HG03039 (cell line): ENCODE data around the gene IL6R.

ENCODE experiments used
- ATAC-seq: cut with Tn5 transposase; IDR thresholded peaks from one replicate; pipeline ENCODE4 v1.9.1; 2021; ENCODE audit warnings: mild to moderate bottlenecking, moderate library complexity; ENCODE audit not compliant: unreplicated experiment

IL6R gene

GRCh38 chr1:154446789-154447188 is 41.6 kb downstream of the IL6R start:
- no peak for ATAC-seq

- ATAC-seq: no peak
Observed at GRCh38 chr1:154448331-154448811, 43.2 kb downstream of the IL6R start.

- no peak for ATAC-seq
Observed at GRCh38 chr1:154453161-154453560, 48.0 kb downstream of the IL6R start.

- ATAC-seq: no peak
Observed at GRCh38 chr1:154453574-154454352, 48.6 kb downstream of the IL6R start.

- no peak for ATAC-seq
Observed at GRCh38 chr1:154454386-154455120, 49.4 kb downstream of the IL6R start.

GRCh38 chr1:154456631-154457030 is 51.5 kb downstream of the IL6R start:
- no peak for ATAC-seq

- ATAC-seq: no peak
Observed at GRCh38 chr1:154459080-154459479, 53.9 kb downstream of the IL6R start.

GRCh38 chr1:154460695-154461260 is 55.6 kb downstream of the IL6R start:
- no peak for ATAC-seq

GRCh38 chr1:154463512-154463990 is 58.4 kb downstream of the IL6R start:
- no peak for ATAC-seq

GRCh38 chr1:154465621-154466195 is 60.6 kb downstream of the IL6R start:
- ATAC-seq: no peak

- ATAC-seq: no peak
Observed at GRCh38 chr1:154466206-154466605, 61.1 kb downstream of the IL6R start.

- ATAC-seq: no peak
Observed at GRCh38 chr1:154466921-154467417, 61.8 kb downstream of the IL6R start.

- ATAC-seq: no peak
Observed at GRCh38 chr1:154467434-154468102, 62.4 kb downstream of the IL6R start.

- ATAC-seq: no peak
Observed at GRCh38 chr1:154468535-154469250, 63.5 kb downstream of the IL6R start.

GRCh38 chr1:154469844-154470560 is 64.9 kb downstream of the IL6R start:
- ATAC-seq: no peak

GRCh38 chr1:154471304-154471703 is 66.2 kb downstream of the IL6R start:
- no peak for ATAC-seq

- ATAC-seq: no peak
Observed at GRCh38 chr1:154474802-154475201, 69.7 kb downstream of the IL6R start.

- no peak for ATAC-seq
Observed at GRCh38 chr1:154476791-154477190, 71.6 kb downstream of the IL6R start.

- no peak for ATAC-seq
Observed at GRCh38 chr1:154478013-154478412, 72.9 kb downstream of the IL6R start.
